Stimulated activated naive CD4-positive, alpha-beta T cell (primary cell): ENCODE measurements around the gene SRRD.
A peak's percentile ranks its signal among the peaks of the same experiment; 100 is the strongest.
"Not testable (repeated sequence)": the region's sequence is repeated elsewhere in the genome, so short reads cannot be mapped to it uniquely, and the experiment has no call there.

Experiments used
- DNase-seq, 6 experiments: peaks; one replicate each; lab custom pipeline; 2025; lab: John Stamatoyannopoulos, UW

Gene SRRD

GRCh38 chr22:26483439-26484359 lies at the start of gene SRRD, which contains the start of gene HPS4:
Gene SRRD (plus strand): TSS chr22:26483877. CDS start chr22:26483891, 14 bp downstream.
Gene HPS4 (minus strand): TSS chr22:26483783. CDS start chr22:26481762, 2,021 bp downstream.
- peak; percentile 86 to 95 (median 90) for DNase-seq

DNA sequence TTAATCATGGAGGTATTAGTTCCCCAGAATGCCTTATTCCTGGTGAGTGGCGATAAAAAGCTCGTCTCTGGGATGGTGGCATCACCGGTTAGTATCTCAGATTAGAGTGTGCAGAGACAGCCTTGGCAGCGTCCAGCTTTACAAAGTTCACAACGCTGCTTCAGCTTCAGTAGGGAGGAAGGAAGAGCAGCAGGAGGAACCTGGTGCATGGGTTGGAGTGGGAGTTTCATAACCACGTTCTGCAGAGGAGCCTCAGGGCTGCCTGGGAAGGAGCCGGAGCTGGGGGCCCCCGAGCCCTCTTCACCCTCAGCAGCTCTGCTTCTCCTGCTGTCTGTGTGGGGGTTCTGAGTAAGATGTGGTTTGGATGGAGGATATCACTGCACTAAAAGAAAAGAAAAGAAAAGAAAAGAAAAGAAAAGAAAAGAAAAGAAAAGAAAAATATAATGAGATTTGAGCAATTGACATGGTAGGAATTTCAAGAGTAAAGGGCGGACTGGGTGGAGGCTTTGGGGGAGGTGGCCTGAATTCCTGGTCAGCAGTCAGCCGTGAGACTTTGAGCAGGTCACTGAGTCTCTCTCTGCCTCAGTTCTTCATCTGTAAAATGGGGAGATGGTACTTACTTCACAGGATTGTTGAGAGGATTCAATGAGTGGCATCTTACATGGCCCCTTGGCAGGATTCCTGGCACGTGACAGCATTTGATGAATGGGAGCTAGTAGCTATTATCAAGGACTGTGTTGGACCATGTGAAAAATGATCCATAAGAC lies 48.2 kb upstream of the SRRD start:
- no peak for DNase-seq

- no peak for DNase-seq
These were observed 46.7 kb upstream of the SRRD start for GRCh38 chr22:26436903-26437515.

DNA sequence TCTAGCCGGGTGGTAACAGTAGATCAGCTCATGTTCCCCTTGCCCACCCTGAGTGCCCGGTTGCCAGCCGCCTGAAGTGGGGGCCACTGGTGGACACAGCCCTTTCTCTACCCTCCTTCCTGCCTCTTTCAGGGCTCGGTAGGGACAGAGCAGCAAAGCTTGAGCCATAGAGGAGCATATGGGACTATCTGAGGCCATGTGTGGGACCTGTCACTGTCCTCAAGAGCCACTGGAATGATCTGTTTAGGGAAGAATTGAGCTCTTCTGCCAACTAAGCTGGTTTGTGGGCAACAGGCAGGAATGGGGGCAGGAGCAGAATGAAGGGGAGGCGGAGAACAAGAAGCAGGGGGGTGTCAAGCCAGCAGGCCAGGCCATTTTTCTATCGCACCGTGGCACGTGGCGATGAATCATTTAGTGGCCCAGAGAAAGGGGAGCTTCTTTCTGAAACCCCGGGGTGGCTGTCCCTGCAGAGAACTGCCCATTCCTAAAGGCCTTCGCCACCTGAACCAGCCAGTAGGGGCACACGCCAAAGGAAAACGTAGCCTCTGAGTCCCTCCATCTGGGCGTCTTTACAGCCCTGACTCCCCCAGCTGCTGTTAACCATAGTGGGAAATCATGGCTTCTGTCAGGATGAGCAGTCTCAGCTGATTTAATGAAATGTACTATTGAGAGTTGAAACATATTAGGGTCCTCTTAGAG lies 45.8 kb upstream of the SRRD start:
- no peak for DNase-seq

- not testable (repeated sequence) for DNase-seq
These were observed 44.9 kb upstream of the SRRD start for GRCh38 chr22:26438776-26439175.

GRCh38 chr22:26439559-26439958 lies 44.1 kb upstream of the SRRD start:
- no peak for DNase-seq

DNA sequence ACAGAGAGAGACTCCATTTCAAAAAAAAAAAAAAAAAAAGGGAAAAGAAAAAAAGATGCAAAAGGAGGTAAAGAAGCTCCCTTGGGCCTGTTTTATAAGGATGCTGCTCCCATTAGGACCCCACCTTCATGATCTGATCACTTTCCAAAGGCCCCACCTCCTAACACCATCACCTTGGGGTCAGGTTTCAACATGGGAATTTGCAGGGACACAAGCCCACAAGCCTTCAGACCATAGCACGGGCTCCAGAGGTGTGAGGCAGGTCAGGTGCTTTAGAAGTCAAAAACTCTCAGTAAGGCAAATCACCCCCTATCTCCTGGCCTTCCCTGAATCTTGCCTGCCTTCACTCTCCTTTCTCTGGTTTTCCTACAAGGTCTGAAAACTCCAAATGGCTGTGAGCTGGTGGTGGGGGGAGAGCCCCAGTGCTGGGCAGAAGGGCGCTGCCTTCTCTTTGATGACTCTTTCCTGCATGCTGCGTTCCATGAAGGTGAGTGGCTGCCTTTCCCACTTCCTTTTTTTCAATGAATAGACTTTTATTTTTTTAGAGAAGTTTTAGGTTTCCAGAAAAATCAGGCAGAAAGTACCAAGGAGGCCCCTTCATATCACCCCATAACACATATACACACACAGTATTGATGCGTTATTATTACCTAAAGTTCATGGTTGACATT lies 41.5 kb upstream of the SRRD start:
- DNase-seq = no peak

GRCh38 chr22:26443901-26444690 lies 39.6 kb upstream of the SRRD start:
- DNase-seq = no peak

GRCh38 chr22:26444777-26445176 lies 38.9 kb upstream of the SRRD start:
- no peak for DNase-seq

DNA sequence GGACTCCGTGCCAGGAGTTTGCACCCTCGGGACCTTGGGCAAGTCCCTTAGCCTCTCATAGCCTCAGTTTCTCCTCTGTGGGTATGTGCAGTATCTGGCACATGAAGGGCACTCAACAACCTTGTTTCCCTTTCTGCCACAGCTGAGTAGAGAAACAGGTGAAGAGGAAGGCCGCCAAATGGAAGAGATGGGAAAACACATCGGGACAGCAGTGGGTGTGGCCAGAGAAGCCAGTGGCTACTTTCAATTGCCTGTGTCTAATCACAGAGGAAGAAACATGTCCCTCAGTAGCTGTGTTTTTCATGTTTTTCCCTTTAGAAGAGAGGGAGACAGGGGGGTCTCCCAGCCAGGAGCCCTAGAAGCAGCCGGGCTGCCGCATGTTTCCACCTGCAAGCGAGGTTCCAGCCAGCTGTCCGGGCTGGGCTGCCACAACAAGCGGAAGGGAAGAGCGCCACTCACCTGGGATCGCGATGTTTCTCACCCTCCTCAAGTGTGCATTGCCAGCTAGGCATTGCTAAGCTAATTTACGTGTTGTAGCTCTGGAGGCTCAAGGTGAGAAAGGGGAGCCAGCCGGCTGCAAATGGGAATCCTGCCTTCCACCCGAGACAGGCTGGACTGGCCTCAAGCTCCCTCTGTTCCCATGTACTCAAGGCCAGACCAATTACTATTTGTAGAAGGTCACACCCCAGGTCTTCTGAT lies 38.0 kb upstream of the SRRD start:
- DNase-seq = no peak

DNA sequence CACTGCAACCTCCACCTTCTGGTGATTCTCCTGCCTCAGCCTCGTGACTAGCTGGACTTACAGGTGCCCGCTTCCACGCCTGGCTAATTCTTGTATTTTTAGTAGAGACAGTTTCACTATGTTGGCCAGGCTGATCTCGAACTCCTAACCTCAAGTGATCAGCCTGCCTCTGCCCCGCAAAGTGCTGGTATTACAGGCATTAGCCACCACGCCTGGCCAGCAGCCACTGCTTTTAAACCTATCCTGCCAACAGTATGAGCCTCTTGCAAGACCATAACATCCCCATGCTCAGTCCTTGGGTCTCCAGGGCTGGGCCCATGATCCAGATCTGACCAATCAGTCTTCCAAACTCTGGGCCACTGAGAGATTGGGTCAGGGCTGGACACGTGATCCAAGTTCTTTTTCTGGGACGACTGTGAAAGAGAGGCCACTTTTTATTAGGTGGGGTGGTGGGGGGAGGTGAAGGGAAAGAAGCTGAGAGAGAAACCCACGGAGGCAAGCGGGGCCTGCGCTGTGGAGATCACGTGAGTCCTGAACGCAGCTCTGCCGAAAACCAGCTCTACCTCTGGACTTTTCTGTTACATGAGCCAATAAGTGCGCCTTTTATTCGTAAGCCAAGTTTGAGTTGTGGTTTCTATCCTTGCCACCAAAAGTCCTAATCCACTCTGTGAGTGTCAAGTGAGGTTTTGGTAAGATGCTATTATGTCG lies 36.7 kb upstream of the SRRD start:
- no peak for DNase-seq

GRCh38 chr22:26447584-26448329 lies 35.9 kb upstream of the SRRD start:
- DNase-seq = no peak

GRCh38 chr22:26448334-26448733 lies 35.3 kb upstream of the SRRD start:
- DNase-seq = no peak

GRCh38 chr22:26448941-26449340 lies 34.7 kb upstream of the SRRD start:
- DNase-seq = no peak

DNA sequence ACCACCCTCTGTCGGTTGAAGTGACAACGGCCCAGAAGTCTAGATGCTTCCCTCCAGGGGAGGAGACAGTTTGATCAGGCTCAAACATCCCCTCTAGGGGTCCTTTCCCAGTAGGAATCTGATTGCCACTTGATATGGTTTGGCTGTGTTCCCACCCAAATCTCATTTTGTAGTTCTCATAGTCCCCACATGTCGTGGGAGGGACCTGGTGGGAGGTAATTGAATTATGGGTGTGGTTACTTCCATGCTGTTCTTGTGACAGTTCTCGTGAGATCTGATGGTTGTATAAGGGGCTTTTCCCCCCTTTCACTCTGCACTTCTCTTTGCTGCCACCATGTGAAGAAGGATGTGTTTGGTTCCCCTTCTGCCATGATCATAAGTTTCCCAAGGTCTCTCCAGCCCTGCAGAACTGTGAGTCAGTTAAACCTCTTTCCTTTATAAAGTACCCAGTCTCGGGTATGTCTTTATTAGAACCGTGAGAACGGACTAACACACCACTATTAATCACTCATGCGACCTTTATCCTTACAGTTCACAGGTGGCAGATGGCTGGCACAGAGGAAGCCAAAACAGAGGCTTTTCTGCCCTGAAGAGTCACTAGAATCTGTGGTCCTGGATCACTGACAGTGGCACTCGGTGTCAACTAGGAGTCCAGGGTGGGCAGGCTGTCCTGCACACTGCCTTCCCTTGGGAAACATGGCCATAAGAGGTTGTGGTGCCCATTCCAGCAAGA lies 33.1 kb upstream of the SRRD start:
- DNase-seq = no peak

DNA sequence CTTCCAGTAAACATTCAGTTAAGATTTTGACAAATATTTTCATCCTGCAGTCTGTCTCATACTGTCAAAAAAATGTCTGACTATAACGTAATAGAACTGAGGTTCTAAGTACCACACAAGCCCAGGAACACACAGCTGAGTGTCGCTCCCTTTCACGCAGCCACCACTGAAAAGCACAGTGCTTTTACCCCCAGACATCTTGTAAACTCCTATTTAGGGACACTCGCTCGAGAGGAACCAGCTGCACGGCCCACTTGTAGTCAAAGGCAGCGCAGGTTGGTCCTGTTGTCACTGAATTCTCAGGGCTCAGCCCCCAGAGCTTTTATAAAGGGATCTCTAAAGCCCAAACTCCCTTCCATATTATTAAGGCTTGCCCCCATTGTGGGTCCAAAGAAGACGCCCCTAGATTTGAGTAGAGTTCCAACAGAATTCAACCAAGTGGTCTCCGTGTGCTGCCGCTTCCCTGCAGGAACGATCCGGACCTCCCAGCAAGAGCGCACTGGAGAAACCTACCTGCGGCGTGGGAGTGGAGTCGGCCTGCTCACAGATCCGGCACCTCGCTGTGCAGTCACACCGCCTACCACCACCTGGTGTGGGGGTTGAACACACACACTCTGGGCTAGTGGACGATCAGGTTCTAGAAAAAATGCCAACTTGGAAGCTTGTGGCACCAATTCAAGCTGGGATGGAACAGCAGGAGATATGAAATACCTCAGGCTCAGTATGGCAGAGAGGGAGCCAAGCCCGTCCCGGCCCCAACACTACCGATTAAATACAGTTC lies 31.3 kb upstream of the SRRD start:
- no peak for DNase-seq

DNA sequence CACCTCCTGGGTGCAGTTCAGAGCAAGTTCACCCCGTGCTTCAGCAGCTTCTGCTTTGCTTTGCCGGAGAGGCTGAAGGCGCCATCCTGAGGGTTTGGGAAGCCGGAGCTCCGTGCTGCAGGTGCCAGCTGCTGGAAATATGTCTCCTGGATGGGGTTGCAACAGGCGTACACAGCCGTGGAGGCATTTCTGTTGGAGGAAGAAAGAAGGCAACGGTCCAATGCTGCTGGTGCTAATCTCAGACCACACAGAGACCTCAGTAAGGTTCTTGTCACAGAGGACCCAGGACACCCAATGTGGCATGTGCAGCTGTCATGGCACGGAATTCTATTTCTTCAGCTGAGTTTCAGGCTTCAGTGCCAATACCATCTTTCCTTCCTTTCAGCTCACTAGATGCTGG lies 30.5 kb upstream of the SRRD start:
- DNase-seq = no peak
